ENCODE measurements around the gene CRACDL.

The CRACDL gene

GRCh38 chr2:98871506-98871905, 64.5 kb downstream of the CRACDL start:
- TF ChIP-seq LEF1 (IDR thresholded peaks at IDR 0.05; ENCODE audit: borderline replicate concordance) (no peak), HDGF (IDR thresholded peaks at IDR 0.05; ENCODE audit: borderline replicate concordance) (no peak), NFRKB (IDR thresholded peaks at IDR 0.05) (no peak), CTBP1 (IDR thresholded peaks at IDR 0.05; ENCODE audit: borderline replicate concordance) (no peak), PKNOX1 (IDR thresholded peaks at IDR 0.05) (no peak), BHLHE40 (IDR thresholded peaks at IDR 0.05; ENCODE audit: borderline replicate concordance) (no peak), TARDBP (IDR thresholded peaks at IDR 0.05) (no peak), ZNF384 (IDR thresholded peaks at IDR 0.05) (no peak), FOXK2 (IDR thresholded peaks at IDR 0.05) (no peak), SUZ12 (IDR thresholded peaks at IDR 0.05) (no peak), ARNT (IDR thresholded peaks at IDR 0.05) (no peak), FOXA1 (IDR thresholded peaks at IDR 0.05) (no peak), SP1 (IDR thresholded peaks at IDR 0.05) (no peak), ELF4 (IDR thresholded peaks at IDR 0.05) (no peak)
- CTCF ChIA-PET: interaction anchor here (0.6 kb wide), 1 partner anchor 194 kb away, joined by 3 read pairs; no protein-coding TSS in a partner anchor
- DNase-seq (ENCODE audit: extremely low spot score): no peak
- POLR2A ChIA-PET: no interaction called here

- ChIA-PET CTCF (no interaction called here), POLR2A (no interaction called here)
- TF ChIP-seq HDGF (IDR thresholded peaks at IDR 0.05; ENCODE audit: borderline replicate concordance): no peak
- TF ChIP-seq LEF1 (IDR thresholded peaks at IDR 0.05; ENCODE audit: borderline replicate concordance): no peak
- TF ChIP-seq ARNT (IDR thresholded peaks at IDR 0.05): no peak
- TF ChIP-seq FOXK2 (IDR thresholded peaks at IDR 0.05): no peak
- peak; percentile 2 for DNase-seq (ENCODE audit: extremely low spot score)
Observed at GRCh38 chr2:98870516-98871158, 65.4 kb downstream of the CRACDL start.

GRCh38 chr2:98869870-98870269, 66.2 kb downstream of the CRACDL start:
- ChIA-PET CTCF (no interaction called here), POLR2A (no interaction called here)
- DNase-seq (ENCODE audit: extremely low spot score): no peak
- TF ChIP-seq SP1 (IDR thresholded peaks at IDR 0.05) (no peak), L3MBTL2 (conservative IDR thresholded peaks at IDR 0.05) (no peak), LEF1 (IDR thresholded peaks at IDR 0.05; ENCODE audit: borderline replicate concordance) (no peak), FOXK2 (IDR thresholded peaks at IDR 0.05) (no peak), CTBP1 (IDR thresholded peaks at IDR 0.05; ENCODE audit: borderline replicate concordance) (no peak), FOXM1 (IDR thresholded peaks at IDR 0.05; ENCODE audit: borderline replicate concordance) (no peak), PKNOX1 (IDR thresholded peaks at IDR 0.05) (no peak), BHLHE40 (IDR thresholded peaks at IDR 0.05; ENCODE audit: borderline replicate concordance) (no peak), HDGF (IDR thresholded peaks at IDR 0.05; ENCODE audit: borderline replicate concordance) (no peak), FOXA1 (IDR thresholded peaks at IDR 0.05) (no peak), SUZ12 (IDR thresholded peaks at IDR 0.05) (no peak), ZNF384 (IDR thresholded peaks at IDR 0.05) (no peak), NFRKB (IDR thresholded peaks at IDR 0.05) (no peak), TARDBP (IDR thresholded peaks at IDR 0.05) (no peak), ARNT (IDR thresholded peaks at IDR 0.05) (no peak), ELF4 (IDR thresholded peaks at IDR 0.05) (no peak)

- DNase-seq (ENCODE audit: extremely low spot score): no peak
- POLR2A ChIA-PET: no interaction called here
- TF ChIP-seq ARNT (IDR thresholded peaks at IDR 0.05) (no peak), FOXM1 (IDR thresholded peaks at IDR 0.05; ENCODE audit: borderline replicate concordance) (no peak), SUZ12 (IDR thresholded peaks at IDR 0.05) (no peak), FOXK2 (IDR thresholded peaks at IDR 0.05) (no peak), LEF1 (IDR thresholded peaks at IDR 0.05; ENCODE audit: borderline replicate concordance) (no peak), PKNOX1 (IDR thresholded peaks at IDR 0.05) (no peak), ELF4 (IDR thresholded peaks at IDR 0.05) (no peak), FOXA1 (IDR thresholded peaks at IDR 0.05) (no peak), TARDBP (IDR thresholded peaks at IDR 0.05) (no peak), BHLHE40 (IDR thresholded peaks at IDR 0.05; ENCODE audit: borderline replicate concordance) (no peak), CTBP1 (IDR thresholded peaks at IDR 0.05; ENCODE audit: borderline replicate concordance) (no peak), ZNF384 (IDR thresholded peaks at IDR 0.05) (no peak), HDGF (IDR thresholded peaks at IDR 0.05; ENCODE audit: borderline replicate concordance) (no peak), NFRKB (IDR thresholded peaks at IDR 0.05) (no peak)
- CTCF ChIA-PET: no interaction called here
Observed at GRCh38 chr2:98869272-98869641, 66.8 kb downstream of the CRACDL start.

GRCh38 chr2:98868548-98869271, 67.3 kb downstream of the CRACDL start:
- DNase-seq (ENCODE audit: extremely low spot score): no peak
- ChIA-PET POLR2A (no interaction called here), CTCF (interaction anchor here (0.7 kb wide), 1 partner anchor 245 kb away, joined by 4 read pairs; no protein-coding TSS in a partner anchor)
- TF ChIP-seq PKNOX1 (IDR thresholded peaks at IDR 0.05) (no peak), L3MBTL2 (conservative IDR thresholded peaks at IDR 0.05) (no peak), ELF4 (IDR thresholded peaks at IDR 0.05) (no peak), CTBP1 (IDR thresholded peaks at IDR 0.05; ENCODE audit: borderline replicate concordance) (no peak), SP1 (IDR thresholded peaks at IDR 0.05) (no peak), ZNF384 (IDR thresholded peaks at IDR 0.05) (no peak), NFRKB (IDR thresholded peaks at IDR 0.05) (no peak), FOXA1 (IDR thresholded peaks at IDR 0.05) (no peak)

Data from HEK293T (cell line).